Common myeloid progenitor, CD34-positive (primary cell): Measurements from ENCODE around the gene FSIP1.

Experiments
- CTCF ChIA-PET: fragments of 350-600 bp; sonication (Branson Sonifier 250); formaldehyde crosslinking; loops from one replicate; lab custom pipeline; 2021; ENCODE audit warnings: antibody characterized with exemption; lab: Charles Lee
- POLR2A ChIA-PET: fragments of 350-600 bp; sonication (Branson Sonifier 250); formaldehyde crosslinking; loops from one replicate; lab custom pipeline; 2021; ENCODE audit warnings: antibody characterized with exemption; lab: Charles Lee
- DNase-seq, 3 donors: peaks; one replicate each; pipeline versions ENCODE4 v3.0.0 to v3.0.0-alpha.2; 2013
- H3K27ac ChIP-seq, 2 experiments: 1 replicate in 1 of 2; 2 replicates in 1 of 2; pipeline ENCODE4 v1.7.0; 2013; ENCODE audit warnings: inconsistent platforms in 2 of 2, low read length in 2 of 2, mild to moderate bottlenecking in 2 of 2, low read depth in 1 of 2, moderate library complexity in 1 of 2; ENCODE audit not compliant: severe bottlenecking in 2 of 2, insufficient read depth in 1 of 2, poor library complexity in 1 of 2
- H3K27me3 ChIP-seq, 5 experiments: replicated peaks in 2 of 5; 1 replicate in 3 of 5; 2 replicates in 2 of 5; pipeline versions ENCODE4 v1.6.1 to v1.7.0; 2013; ENCODE audit warnings: low read length in 4 of 5, mild to moderate bottlenecking in 2 of 5, moderate library complexity in 2 of 5, inconsistent platforms in 1 of 5; ENCODE audit not compliant: insufficient read depth in 5 of 5, control insufficient read depth in 4 of 5
- H3K36me3 ChIP-seq, 4 experiments: 1 replicate in 2 of 4; 2 replicates in 2 of 4; pipeline versions ENCODE4 v1.6.1 to v1.7.0; 2013; ENCODE audit warnings: low read length in 3 of 4, control low read depth in 1 of 4, mild to moderate bottlenecking in 1 of 4; ENCODE audit not compliant: control insufficient read depth in 4 of 4, insufficient read depth in 4 of 4
- H3K4me1 ChIP-seq, 4 experiments: 1 replicate in 3 of 4; 2 replicates in 1 of 4; pipeline versions ENCODE4 v1.6.1 to v1.7.1; 2013; ENCODE audit warnings: low read length in 3 of 4, mild to moderate bottlenecking in 3 of 4, control low read depth in 1 of 4, inconsistent platforms in 1 of 4, moderate library complexity in 1 of 4; ENCODE audit not compliant: control insufficient read depth in 4 of 4, insufficient read depth in 4 of 4; ENCODE audit errors: control extremely low read depth in 1 of 4
- H3K4me3 ChIP-seq, 7 experiments: 1 replicate in 4 of 7; 2 replicates in 3 of 7; pipeline versions ENCODE4 v1.5.1 to v1.7.0; 2013; ENCODE audit warnings: mild to moderate bottlenecking in 7 of 7, low read length in 6 of 7, moderate library complexity in 6 of 7, inconsistent platforms in 2 of 7, low read depth in 2 of 7, control low read depth in 1 of 7; ENCODE audit not compliant: insufficient read depth in 4 of 7, control insufficient read depth in 1 of 7; ENCODE audit errors: extremely low read depth in 1 of 7
- H3K9me3 ChIP-seq, 5 experiments: 1 replicate in 4 of 5; 2 replicates in 1 of 5; pipeline versions ENCODE4 v1.6.1 to v1.7.1; 2013; ENCODE audit warnings: low read length in 4 of 5, mild to moderate bottlenecking in 2 of 5, inconsistent platforms in 1 of 5, low read depth in 1 of 5, moderate library complexity in 1 of 5; ENCODE audit not compliant: control insufficient read depth in 4 of 5, insufficient read depth in 2 of 5; ENCODE audit errors: control extremely low read depth in 1 of 5
- WGBS: methylation state at CpG from one replicate; pipeline ENCODE4 v1.1.5; 2013; ENCODE audit not compliant: insufficient coverage; 5-methylcytosine and 5-hydroxymethylcytosine counted together

The FSIP1 gene

DNA sequence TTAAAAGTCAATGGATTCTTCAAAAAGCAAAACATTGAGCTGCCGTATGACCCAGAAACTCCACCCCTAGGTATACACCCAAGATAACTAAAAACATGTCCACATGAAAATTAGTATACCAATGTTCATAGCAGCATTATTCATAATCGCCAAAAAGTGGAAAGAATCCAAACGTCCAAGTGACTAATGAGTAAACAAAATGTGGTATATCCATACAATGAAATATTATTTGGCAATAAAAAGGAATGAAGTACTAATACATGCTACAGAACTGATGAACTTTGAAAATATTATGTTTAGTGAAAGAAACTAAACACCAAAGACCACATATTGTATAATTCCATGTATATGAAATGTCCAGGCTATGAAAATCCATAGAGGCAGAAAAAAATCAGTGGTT lies 123.9 kb downstream of the FSIP1 start:
- Histone ChIP-seq H3K36me3 (no peaks in the 10 kb centered on the region), H3K27me3 (no peaks in the 10 kb centered on the region), H3K9me3 (no peaks in the 10 kb centered on the region), H3K4me1 (no peaks in the 10 kb centered on the region), H3K27ac (no peak overlapping the region), H3K4me3 (no peak overlapping the region)
- no CpG with 5 or more reads among the region's 3 CpGs for WGBS
- ChIA-PET POLR2A (no interaction called here), CTCF (no interaction called here)
- no peak for DNase-seq

DNA sequence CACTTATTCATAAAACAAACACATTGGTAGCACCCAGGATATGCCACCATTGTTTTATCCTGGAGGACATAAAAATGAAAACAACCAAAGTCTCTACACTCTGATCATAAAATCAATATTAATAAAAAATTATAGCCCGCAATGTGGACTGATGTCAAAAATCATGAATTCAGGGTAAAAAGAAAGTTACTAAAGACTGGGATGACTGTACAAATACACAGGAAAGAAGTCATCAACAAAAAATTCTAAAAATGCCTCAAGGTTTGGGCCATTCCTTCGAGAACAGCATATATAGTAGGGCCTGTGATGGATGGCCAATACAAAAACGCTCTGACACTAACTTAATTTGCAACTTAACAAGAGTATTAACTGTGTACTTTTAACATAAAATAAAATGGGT lies 125.0 kb downstream of the FSIP1 start:
- Histone ChIP-seq H3K27me3 (no peaks in the 10 kb centered on the region), H3K9me3 (no peaks in the 10 kb centered on the region), H3K36me3 (no peaks in the 10 kb centered on the region), H3K4me1 (no peaks in the 10 kb centered on the region), H3K4me3 (no peak overlapping the region), H3K27ac (no peak overlapping the region)
- no peak for DNase-seq
- 100% methylated on average over 1 of the region's 3 CpGs for WGBS
- ChIA-PET POLR2A (no interaction called here), CTCF (interaction anchor here (0.6 kb wide), 1 partner anchor 24 kb away, joined by 4 read pairs; no protein-coding TSS in a partner anchor)

DNA sequence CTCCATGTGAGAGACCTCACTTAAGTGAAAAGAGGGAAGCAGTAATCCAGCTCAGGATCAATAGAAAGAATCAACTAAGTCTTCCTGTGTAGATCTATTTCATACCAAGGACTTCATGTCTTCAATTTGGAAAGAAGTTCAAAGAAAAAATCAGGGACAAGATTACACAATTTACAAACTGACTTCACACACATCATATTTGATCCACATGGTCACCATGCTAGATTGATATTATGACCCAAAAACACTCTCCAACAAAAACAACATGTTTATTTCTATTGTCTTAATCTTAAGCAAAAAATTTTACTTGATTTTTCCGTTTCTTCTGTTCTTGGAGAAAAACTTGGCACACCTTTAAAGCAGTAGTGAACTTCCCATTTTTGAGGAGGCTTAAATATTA lies 125.5 kb downstream of the FSIP1 start:
- H3K9me3 ChIP-seq = no peaks in the 10 kb centered on the region
- ChIA-PET CTCF (no interaction called here), POLR2A (no interaction called here)
- no peak overlapping the region for H3K27ac ChIP-seq
- H3K4me3 ChIP-seq = no peak overlapping the region
- no peaks in the 10 kb centered on the region for H3K36me3 ChIP-seq
- no peak for DNase-seq
- no peaks in the 10 kb centered on the region for H3K27me3 ChIP-seq
- WGBS = no CpG with 5 or more reads among the region's 1 CpG
- H3K4me1 ChIP-seq = no peaks in the 10 kb centered on the region

DNA sequence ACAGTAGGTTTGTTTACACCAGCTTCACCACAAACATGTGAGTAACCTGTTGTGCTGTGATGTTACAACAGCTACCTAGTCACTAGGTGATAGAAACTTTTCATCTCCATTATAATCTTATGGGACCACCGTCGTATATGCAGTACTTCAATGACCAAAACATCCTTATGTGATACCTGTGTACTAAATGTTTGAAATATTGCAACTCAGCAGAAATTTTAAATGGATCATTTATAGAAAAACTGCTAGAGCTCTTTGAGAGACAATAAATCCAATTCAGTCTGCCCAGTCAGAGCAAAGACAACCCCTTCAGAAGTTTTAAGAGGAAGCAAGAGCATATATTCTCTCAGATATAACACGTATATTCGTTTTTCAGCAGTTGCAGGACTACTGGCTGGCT lies 128.3 kb downstream of the FSIP1 start:
- DNase-seq = no peak
- H3K27me3 ChIP-seq = no peaks in the 10 kb centered on the region

DNA sequence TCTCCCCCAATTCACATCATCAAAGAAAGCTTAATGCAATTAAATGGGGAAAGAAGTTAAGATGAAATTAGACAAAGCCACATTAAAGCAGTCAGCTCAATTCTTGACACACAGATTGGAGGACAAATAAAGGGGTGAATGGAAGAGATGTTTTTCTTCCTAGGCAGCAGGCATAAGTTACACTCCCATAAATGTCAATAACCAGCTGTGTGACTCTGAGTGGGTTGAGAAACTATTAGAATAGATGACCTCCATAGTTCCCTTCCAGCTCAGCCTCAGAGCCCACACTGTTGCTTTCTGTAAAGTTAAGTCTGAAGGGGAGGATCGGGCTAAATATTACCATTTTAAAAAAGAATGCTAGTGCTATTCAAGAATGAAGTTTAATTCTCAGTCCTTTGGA lies 130.8 kb downstream of the FSIP1 start:
- Histone ChIP-seq H3K9me3 (no peaks in the 10 kb centered on the region), H3K4me3 (no peak overlapping the region), H3K27ac (no peak overlapping the region), H3K27me3 (no peaks in the 10 kb centered on the region), H3K36me3 (no peaks in the 10 kb centered on the region), H3K4me1 (no peaks in the 10 kb centered on the region)
- WGBS = no CpG with 5 or more reads among the region's 1 CpG
- CTCF ChIA-PET = interaction anchor here (1.7 kb wide), 1 partner anchor 18 kb away, joined by 4 read pairs; no protein-coding TSS in a partner anchor
- DNase-seq = no peak
- POLR2A ChIA-PET = no interaction called here

More for the DNA sequence above, 128.3 kb downstream of the FSIP1 start:
- Histone ChIP-seq H3K9me3 (no peaks in the 10 kb centered on the region), H3K4me3 (no peak overlapping the region), H3K36me3 (no peaks in the 10 kb centered on the region), H3K4me1 (no peaks in the 10 kb centered on the region), H3K27ac (no peak overlapping the region)
- CTCF ChIA-PET = no interaction called here
- POLR2A ChIA-PET = no interaction called here
- 94% methylated on average over 2 of the region's 4 CpGs for WGBS

DNA sequence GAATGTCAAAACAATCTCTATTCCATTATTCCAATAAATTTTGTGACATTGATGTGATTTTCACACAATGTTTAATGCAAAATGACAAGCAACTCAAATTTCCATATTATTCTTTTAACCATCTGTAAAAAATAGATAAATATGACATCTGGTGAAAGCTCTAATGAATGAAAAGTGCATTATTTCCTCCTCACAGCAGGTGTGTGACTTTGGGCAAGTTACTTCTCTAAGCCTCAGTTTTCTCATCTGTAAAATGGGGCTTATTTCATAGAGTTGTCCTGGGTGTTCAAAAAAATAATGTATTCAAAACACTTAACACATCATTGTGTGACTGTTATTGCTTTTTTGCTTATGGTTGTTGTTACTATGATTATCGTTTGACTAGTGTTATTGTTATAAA lies 131.3 kb downstream of the FSIP1 start:
- CTCF ChIA-PET = interaction anchor here (1.7 kb wide), 1 partner anchor 19 kb away, joined by 4 read pairs; no protein-coding TSS in a partner anchor
- WGBS = no CpG with 5 or more reads among the region's 1 CpG
- Histone ChIP-seq H3K36me3 (no peaks in the 10 kb centered on the region), H3K27me3 (no peaks in the 10 kb centered on the region), H3K4me1 (no peaks in the 10 kb centered on the region), H3K27ac (no peak overlapping the region), H3K4me3 (no peak overlapping the region), H3K9me3 (no peaks in the 10 kb centered on the region)
- POLR2A ChIA-PET = no interaction called here
- DNase-seq = no peak

DNA sequence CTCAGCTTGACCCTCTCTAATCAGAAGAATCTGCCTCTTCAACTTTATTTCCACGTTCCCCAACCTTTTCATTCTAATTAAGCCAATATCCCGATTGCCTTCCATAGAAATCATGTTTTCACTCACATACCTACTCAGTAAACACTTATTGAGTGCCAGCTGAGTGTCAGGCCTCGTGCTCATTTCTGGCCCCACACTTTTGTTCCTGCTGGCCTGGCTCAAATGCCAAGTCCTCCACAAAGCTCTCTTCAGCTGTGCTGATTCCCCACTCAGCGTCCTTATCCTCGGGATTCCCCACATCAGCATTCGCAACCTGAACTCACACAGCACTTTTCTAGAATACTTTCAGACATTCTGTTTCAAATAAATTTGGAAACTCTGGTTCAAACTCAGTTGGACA lies 132.9 kb downstream of the FSIP1 start:
- ChIA-PET CTCF (no interaction called here), POLR2A (no interaction called here)
- Histone ChIP-seq H3K4me1 (no peaks in the 10 kb centered on the region), H3K27ac (no peak overlapping the region), H3K36me3 (no peaks in the 10 kb centered on the region), H3K4me3 (no peak overlapping the region), H3K9me3 (no peaks in the 10 kb centered on the region), H3K27me3 (no peaks in the 10 kb centered on the region)
- DNase-seq = no peak
- 99% methylated on average over 4 of the region's 6 CpGs for WGBS
